Glomerular visceral epithelial cell (primary cell): ENCODE measurements around the gene PWP1.
"Not testable (repeated sequence)": the region's sequence is repeated elsewhere in the genome, so short reads cannot be mapped to it uniquely, and the experiment has no call there.

Experiments
- DNase-seq: peaks from one replicate; pipeline ENCODE4 v3.0.0-alpha.2; 2016; ENCODE audit errors: extremely low spot score

PWP1 gene

DNA sequence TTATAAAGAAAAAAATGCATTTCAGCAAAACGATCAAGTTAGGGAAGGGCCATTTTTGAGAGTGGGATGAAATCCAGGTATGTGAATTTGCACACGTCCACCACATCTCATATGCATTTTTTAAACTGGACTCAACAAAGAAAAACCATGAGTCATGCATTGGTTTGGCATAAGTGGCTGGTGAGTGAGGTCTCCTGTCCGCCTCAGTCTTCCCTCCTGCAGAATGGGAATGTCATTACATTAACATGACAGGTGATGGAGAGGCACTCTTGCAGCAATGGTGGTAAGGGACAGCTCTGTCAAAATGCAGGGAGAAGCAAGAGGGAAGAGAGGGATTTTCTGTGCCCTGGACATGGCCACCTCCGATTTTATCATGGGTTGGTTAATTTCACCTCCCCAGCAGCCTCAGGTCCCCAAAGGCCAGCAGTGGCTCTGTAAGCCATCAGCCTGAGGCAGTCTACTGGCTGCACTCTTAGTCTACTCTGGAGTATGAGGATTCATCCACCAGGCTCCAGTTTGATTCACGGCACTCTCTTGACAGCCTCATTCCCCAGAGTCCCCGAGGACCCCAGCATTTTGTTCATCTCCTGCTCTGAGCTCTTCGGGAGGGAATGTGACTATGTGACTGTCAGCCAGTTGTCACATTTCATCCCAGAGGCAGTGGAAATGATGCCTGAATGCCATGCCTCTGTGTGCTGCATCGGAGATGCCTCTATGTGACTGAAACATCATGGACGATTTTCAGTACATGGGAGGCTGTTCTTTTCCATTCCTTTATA is 17.1 kb upstream of the PWP1 start:
- no peak for DNase-seq

DNA sequence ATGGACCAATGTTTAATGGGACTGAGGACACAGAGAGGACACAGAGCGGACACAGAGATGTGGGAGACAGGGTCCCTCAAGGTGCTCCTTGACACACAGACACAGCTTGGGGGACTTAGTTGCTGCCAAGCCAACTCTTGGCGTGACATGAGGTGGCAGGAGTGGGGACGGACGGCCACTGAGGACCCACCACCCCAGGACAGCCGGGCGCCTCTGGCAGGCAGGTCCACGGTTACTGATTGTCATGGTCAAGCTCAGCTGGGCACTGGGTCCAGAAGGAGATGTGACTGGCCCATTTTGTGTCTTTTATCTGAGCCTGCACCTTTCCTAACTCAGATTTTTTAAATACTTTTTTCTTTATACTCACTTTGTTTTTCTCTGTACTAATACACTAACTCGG is 15.7 kb upstream of the PWP1 start:
- no peak for DNase-seq

DNA sequence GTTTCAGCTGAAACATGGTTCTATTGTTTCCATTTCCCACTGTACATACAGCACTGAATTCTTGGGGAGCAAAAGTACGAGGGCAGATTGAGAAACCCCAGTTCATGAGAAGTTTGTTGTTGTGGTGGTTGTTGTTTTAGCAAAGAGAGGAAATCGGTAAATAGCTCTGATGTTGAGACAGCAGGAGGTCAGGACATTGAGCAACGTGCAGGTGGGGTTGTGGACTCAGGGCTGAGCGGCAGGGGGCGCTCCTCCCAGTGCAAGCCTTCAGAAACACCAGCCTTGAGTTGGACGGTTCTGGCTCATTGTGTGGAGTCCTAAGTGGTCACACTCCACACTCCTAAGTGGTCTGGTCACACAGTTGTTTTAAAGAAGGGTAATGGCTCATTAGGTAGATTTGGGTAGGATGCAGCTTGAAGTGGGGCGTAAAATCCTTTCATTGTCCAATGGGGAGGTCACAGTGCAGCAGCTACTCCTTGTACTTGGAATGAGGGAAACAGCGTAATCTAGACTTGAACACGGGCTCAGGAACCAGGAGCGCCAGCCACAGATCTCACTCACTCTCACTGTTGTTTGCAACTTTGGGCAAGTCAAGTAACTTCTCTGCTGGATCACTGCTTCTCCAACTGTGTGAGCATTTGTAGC is 14.5 kb upstream of the PWP1 start:
- peak; percentile 5 for DNase-seq

DNA sequence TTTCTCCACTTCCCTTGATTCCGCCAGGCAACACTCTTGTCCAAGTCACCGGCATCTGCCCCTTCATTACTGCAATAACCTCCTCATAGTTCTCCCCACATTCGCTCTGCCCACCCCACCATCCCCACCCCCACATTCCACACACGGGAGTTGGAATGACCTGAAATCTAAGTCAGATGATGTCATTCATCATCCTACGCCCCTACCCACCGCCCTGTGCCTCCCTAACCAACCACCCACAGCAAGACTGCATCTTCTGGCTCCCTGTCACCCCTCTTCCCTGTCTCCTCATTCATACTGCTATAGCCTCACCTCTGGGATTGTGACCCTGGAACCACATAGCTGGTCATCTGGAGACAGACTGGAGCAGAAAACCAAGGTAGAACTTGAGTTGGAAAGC is 7.9 kb upstream of the PWP1 start:
- DNase-seq, result no peak

DNA sequence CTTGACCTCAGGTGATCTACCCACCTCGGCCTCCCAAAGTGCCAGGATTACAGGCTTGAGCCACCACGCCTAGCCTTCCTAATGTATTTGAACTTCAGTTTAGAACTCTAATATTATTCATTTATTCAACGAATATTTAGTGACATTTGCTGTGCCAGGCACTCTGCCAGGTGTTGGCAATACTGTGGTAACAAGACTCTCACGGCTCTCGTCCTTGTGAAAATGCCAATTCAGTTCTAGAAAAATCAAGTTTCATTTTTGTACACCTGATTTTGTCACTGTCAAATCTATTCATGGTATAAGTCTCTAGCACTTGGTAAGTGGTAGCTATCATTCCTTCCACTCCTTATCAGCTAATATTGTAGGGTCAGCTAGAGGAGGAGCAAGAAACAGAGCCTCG is 6.3 kb upstream of the PWP1 start:
- no peak for DNase-seq

DNA sequence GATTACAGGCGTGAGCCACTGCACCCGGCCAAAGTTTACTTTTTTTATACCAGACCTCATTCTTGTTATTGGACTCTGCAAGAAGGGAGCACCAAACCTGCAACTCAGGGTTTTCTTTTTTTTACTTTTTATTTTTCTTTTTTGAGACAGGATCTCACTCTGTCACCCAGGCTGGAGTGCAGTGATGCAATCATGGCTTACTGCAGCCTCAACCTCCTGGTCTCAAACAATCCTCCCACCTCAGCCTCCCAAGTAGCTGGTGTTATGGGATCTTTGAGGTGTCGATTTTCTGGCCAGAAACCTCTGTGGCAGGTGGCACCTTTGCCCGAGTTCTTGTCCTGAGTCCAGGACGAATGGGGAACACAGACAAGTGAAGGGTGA is 4.2 kb upstream of the PWP1 start:
- DNase-seq, result no peak

DNA sequence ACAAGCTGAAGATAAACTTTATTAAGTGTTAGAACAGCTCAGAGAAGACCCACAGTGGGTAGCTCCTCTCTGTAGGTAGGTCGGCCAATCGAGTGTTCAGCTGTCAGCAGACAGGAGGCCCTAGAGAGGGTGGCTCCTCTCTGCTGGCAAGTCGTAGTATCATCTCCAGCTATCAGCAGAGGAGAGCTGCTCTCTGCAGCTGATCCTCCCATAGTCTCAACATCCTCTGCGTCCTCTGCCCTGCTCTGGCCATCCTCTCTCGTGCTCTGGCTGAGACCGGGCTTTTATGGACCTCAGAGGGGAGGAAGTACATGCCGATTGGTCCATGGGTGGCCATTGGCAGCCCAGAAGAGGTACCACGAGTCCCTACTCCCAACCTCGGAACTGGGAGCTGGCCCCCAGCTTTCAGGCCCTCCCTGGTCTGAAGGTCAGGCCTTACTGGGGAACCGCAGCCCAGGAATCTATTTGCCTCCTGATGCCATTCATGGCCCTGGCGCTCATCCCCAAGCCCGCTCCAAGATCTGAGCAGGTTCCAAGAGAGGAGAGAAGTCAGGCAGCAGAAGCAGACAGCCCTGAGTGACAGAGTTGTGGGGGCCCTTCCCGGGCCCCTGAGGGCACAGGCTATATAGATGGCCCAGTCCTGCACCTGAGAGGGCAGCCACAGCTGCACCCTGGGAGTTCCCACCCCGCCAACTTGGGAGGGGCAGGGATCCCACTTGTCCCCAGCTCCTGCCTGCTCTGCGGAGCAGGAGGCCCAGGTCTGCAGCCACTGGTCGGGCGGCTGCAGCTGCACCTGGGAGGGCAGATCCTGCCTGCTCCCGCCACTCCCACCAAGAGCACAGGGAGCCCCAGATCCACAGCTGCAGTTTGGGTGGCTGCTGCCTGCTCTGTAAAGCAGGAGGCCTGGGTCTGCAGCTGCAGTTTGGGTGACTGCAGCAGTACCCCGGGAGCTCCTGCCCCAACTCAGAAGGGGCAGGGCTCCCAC is 3.5 kb upstream of the PWP1 start:
- DNase-seq, result no peak

DNA sequence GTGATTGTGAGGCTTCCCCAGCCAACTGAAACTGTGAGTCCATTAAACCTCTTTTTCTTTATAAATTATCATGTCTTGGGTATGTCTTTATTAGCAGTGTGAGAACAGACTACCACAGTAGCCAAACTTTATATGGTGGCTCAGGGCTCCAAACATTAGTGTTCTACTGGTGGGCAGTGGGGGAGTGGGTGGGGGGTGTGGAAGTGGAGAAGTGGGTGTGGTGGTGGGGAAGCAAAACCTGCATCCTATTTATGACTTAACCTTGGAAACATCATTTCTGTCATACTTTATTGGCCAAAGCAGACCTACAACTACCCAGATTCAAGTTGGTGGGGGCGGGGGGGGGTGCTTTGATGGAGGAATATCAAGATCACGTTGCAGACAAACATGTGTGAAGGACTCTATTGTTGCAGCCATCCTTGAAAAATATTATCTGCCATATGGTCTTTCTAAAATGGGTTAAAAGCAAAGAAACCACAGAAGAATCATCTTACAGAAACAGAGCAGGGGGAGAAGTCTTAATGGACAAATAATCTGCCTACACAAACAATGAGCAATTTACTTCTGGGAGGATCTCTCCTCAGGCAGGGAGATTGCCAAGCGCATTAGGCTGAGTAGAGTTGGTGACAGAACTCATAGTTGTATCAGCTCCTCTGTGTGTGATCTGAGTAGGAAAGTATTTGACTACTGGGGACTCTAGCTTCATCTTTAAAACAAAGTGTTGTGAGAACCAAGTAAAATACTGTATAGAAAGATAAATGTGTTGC is 1.4 kb upstream of the PWP1 start:
- DNase-seq, result no peak

DNA sequence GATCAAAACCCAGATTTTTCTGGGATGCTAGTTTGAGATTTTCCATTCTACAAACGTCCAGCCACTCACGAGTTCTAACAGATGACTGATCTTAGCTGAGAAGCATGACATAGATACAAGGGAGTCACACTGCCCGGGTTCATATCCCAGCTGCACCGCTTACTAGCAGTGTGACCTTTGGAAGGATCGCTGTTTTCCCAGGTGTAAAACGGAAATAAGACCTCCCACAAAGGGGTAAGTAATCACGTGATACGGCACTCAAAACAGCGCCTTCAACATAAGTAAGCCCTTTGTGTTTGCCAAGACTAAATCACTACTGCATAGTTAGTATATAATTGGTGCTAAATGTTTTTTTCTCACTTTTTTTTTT is 624 bp upstream of the PWP1 start:
- DNase-seq, result peak; percentile 11

DNA sequence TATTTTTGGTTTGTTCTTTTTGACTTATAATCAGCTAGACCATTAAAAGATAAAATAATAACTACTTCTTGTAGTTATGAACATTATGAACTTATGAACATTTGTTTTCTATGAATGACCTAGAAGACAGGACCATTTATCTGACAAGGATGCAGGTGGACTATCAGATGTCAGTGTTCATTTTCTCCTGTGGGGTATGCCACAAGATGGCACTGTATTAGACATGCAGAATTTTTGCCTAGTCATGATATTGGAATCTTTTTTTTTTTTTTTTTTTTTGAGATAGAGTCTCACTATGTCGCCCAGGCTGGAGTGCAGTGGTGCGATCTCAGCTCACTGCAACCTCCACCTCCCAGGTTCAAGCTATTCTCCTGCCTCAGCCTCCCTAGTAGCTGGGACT is 10.2 kb downstream of the PWP1 start:
- peak; percentile 7 for DNase-seq

DNA sequence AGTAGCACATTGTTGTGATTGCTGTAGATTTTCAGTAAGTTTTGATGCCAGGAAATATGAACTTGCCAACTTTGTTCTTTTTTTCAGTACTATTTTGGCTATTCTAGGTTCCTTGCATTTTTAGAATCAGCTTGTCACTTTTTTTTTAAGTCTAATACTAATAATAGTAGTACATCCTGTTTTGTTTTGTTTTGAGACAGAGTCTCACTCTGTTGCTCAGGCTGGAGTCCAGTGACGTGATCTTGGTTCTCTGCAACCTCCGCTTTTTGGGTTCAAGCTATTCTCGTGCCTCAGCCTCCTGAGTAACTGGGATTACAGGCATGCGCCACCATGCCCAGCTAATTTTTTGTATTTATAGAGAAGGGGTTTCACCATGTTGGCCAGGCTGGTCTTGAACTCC is 16.5 kb downstream of the PWP1 start:
- no peak for DNase-seq

DNA sequence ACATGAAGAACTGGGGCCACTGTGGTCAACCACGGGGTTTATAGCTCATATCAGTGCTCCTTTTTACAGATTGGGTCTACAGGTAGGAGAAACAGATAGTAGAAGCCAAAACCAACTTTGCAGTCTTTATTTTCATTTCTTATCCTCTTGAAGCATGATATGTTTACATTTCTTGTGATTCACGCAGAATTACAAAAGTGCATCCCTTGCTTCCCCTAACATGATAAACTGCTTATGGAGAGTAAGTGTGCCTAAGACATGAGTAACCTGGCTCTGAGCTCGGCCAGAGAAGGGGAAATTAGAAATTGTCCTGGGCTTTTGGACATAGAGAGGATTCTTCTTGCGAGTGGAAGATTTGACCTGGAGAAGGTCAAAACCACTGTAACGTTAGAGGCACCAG is 18.4 kb downstream of the PWP1 start:
- no peak for DNase-seq

DNA sequence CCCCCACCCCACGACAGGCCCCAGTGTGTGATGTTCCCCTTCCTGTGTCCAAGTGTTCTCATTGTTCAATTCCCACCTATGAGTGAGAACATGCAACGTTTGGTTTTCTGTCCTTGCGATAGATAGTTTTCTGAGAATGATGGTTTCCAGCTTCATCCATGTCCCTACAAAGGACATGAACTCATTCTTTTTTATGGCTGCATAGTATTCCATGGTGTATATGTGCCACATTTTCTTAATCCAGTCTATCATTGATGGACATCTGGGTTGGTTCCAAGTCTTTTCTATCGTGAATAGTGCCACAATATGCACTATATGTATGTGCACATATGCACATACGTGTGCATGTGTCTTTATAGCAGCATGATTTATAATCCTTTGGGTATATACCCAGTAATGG is 19.9 kb downstream of the PWP1 start:
- DNase-seq, result not testable (repeated sequence)

DNA sequence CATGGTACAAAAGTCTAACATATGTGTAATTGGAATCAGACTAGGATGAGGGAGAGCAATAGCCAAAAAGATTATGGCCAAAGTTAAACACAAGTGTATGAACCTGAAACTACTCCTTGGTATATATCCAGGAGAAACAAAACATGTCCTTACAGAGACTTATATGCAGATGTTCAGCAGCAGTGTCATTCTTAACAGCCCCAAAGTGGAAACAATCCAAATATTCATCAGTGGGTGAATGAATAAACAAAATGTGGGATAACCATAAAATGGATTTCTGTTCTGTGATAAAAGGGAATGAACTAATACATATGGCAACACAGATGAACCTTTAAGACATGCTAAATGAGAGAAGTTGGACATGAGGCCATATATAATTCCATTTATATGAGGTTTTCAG is 30.2 kb downstream of the PWP1 start:
- no peak for DNase-seq

DNA sequence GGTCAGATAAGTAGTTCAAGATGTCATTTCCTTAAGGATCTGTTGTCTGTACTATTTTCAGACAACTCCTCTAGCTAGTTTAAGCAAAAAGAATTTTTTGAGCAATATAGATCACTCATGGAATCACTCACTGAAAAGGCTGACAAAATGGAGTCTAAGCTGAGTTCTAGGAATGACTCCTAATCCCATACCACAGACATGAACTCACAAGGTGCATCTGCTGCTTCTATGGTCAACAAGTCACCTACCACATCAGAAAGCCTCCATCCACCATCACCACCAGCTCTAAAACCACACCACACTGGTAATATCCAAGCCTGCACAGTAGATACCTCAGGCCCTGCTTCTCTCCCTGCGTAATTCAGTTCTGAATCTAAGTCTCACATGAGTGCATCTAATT is 33.0 kb downstream of the PWP1 start:
- no peak for DNase-seq

DNA sequence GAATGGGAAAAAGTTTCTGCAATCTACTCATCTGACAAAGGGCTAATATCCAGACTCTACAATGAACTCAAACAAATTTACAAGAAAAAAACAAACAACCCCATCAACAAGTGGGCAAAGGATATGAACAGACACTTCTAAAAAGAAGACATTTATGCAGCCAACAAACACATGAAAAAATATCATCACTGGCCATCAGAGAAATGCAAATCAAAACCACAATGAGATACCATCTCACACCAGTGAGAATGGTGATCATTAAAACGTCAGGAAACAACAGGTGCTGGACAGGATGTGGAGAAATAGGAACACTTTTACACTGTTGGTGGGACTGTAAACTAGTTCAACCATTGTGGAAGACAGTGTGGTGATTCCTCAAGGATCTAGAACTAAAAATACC is 41.7 kb downstream of the PWP1 start:
- not testable (repeated sequence) for DNase-seq

DNA sequence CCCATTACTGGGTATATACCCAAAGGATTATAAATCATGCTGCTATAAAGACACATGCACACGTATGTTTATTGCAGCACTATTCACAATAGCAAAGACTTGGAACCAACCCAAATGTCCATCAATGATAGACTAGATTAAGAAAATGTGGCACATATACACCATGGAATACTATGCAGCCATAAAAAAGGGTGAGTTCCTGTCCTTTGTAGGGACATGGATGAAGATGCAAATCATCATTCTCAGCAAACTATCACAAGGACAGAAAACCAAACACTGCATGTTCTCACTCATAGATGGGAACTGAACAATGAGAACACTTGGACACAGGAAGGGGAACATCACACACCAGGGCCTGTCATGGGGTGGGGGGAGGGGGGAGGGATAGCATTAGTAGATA is 42.1 kb downstream of the PWP1 start:
- not testable (repeated sequence) for DNase-seq

DNA sequence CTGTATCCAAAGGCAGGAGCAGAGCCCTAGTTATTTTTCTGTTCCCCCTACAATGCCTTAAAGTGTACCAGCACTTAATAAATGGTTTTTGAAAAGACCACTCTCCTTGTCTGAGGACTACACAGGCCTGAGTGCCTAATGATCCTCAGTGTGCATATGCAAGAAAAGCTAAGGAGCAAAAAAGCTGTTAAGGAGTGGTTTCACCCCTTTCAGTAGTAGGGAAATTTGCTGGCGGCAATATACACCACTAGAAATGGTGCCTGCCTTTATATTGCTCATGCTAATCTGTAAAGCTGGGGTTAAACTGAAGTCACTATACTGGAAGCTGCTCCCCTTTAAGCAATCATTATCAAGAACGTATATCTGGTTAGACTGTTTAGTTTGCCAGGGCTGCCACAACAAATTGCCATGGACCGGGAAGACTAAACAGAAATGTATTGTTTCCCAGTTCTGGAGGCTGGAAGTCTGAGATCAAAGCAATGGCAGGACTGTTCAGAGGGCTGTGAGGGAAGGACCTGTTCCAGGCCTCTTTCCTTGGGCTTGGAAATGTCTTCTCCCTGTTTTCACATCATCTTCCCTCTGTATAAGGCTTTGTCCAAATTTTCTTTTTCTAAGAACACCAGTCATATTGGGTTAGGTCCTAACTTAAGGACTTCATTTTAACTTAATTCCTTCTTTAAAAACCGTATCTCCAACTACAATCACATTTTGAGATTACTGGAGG is 45.2 kb downstream of the PWP1 start:
- no peak for DNase-seq

DNA sequence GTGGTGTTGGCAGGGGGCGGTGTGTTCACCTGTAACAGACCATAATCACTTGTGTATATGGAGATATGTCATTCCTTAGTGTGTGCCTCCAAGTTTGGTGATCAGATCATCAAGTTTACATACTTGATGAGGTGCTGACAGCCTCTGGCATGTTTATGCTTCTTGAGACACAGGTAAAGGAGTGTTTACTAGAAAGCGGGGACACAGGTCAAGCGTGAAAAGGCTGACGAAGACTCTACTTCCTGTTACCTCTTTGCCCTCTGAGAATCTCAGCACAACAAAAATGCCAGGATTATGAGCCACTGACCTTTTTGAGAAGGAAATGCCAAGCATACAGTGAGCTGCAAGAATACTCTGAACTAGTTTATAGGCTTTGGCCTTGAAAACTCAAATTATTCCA is 45.8 kb downstream of the PWP1 start:
- DNase-seq, result peak; percentile 14

DNA sequence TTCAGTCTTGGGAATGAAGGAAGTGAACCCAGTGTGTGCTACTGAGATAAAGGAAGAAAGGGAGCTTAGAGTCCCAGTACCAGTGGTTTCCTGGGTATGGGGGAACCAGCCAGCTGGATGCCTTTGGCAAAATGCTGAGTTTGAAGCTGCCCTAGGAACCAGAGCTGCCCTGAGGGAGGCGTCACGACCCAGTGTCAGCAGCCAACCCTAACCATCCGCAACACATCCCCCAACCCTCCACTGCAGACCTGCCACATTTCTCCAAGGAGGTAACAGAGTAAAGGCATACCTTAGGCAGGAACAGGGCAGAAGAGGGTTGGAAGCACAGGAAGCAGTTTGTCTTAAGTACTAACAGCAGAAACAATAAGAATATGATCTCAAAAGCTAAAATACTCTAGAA is 46.8 kb downstream of the PWP1 start:
- DNase-seq, result no peak

DNA sequence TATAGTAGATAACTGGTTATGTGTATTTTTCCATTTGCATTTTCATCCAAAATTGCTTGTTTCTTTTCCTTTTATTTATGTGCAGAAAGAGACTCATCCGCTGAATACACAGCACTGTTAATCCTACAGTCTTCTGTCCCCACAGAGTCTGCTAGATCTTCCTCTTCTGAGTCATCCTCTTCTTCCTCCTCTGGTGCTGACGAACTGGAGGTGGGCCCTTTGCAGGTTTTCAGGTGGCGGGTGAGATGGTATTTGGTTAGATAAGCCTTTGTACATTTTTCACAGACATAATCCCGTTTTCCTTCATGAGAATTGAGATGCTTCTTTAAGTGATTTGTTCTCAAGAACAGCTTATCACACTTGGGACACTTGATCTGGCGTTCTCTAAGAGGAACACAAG is 48.5 kb downstream of the PWP1 start:
- no peak for DNase-seq
